Activated CD8-positive, alpha-beta T cell treated with anti-CD3 and anti-CD28 coated beads for 36 hours (primary cell): ENCODE results near the gene SKI. TPM values are rescaled to one million over a fixed set of nuclear protein-coding genes. Genes with fewer than 3 reads are reported as not detected.

Source experiments
- ATAC-seq: fragments of 200-7000 bp; cut with Tn5 transposase; one replicate; pipeline ENCODE4 v1.10.0; 2021; ENCODE audit warnings: mild to moderate bottlenecking, moderate library complexity
- CTCF ChIA-PET: fragments of 350-600 bp; sonication (Branson Sonifier 250); formaldehyde crosslinking; loops from one replicate; lab custom pipeline; 2021; ENCODE audit warnings: antibody characterized with exemption; lab: Charles Lee
- POLR2A ChIA-PET: fragments of 350-600 bp; sonication (Branson Sonifier 250); formaldehyde crosslinking; loops from one replicate; lab custom pipeline; 2021; ENCODE audit warnings: antibody characterized with exemption; lab: Charles Lee
- DNase-seq: peaks from one replicate; pipeline ENCODE4 v3.0.0-alpha.2; 2020
- H3K27ac Mint-ChIP-seq: one replicate; pipeline ENCODE4 v1.8.0; 2021; ENCODE audit warnings: mild to moderate bottlenecking, mixed read lengths
- H3K27me3 Mint-ChIP-seq: one replicate; pipeline ENCODE4 v1.8.0; 2021; ENCODE audit warnings: mixed read lengths
- H3K36me3 Mint-ChIP-seq: one replicate; pipeline ENCODE4 v1.8.0; 2021; ENCODE audit warnings: low read depth, mixed read lengths
- H3K4me1 Mint-ChIP-seq: one replicate; pipeline ENCODE4 v1.8.0; 2021; ENCODE audit warnings: low read depth, mixed read lengths
- H3K4me3 Mint-ChIP-seq: one replicate; pipeline ENCODE4 v1.8.0; 2021; ENCODE audit warnings: mild to moderate bottlenecking, moderate library complexity, mixed read lengths
- H3K9me3 Mint-ChIP-seq: one replicate; pipeline ENCODE4 v1.8.0; 2021; ENCODE audit warnings: mixed read lengths
- intact Hi-C: fragments of 100-400 bp; cut with micrococcal nuclease; formaldehyde crosslinking; loops from one replicate; pipeline ENCODE4 v1.10.0; 2022
- total RNA-seq, 2 experiments: library from RNA; stranded (reverse); gene quantifications; one replicate each; pipeline ENCODE4 v1.2.3, GENCODE V29; 2021
- TF ChIP-seq, protein P1 (sequence below): fragments of 200-600 bp; IDR thresholded peaks from one replicate; pipeline ENCODE4 v1.8.0; 2022; ENCODE audit warnings: antibody characterized with exemption, mild to moderate bottlenecking

SKI gene
- total RNA-seq, 2 experiments from 2014 or later = 27.5 to 28.3 TPM

GRCh38 chr1:2307972-2308371, 79.9 kb downstream of the SKI start:
- ChIA-PET CTCF (no interaction called here), POLR2A (no interaction called here)
- Mint-ChIP-seq H3K27ac (no peak overlapping the region), H3K27me3 (no peaks in the 10 kb centered on the region), H3K4me3 (no peak overlapping the region), H3K9me3 (no peaks in the 10 kb centered on the region), H3K36me3 (peaks cover 35% of the 10 kb centered on the region), H3K4me1 (peaks cover 12% of the 10 kb centered on the region)
- DNase-seq (no peak), ATAC-seq (no peak)
- intact Hi-C loops = no loop called here
- TF ChIP-seq, protein P1, sequence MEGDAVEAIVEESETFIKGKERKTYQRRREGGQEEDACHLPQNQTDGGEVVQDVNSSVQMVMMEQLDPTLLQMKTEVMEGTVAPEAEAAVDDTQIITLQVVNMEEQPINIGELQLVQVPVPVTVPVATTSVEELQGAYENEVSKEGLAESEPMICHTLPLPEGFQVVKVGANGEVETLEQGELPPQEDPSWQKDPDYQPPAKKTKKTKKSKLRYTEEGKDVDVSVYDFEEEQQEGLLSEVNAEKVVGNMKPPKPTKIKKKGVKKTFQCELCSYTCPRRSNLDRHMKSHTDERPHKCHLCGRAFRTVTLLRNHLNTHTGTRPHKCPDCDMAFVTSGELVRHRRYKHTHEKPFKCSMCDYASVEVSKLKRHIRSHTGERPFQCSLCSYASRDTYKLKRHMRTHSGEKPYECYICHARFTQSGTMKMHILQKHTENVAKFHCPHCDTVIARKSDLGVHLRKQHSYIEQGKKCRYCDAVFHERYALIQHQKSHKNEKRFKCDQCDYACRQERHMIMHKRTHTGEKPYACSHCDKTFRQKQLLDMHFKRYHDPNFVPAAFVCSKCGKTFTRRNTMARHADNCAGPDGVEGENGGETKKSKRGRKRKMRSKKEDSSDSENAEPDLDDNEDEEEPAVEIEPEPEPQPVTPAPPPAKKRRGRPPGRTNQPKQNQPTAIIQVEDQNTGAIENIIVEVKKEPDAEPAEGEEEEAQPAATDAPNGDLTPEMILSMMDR = no peak

GRCh38 chr1:2308844-2309243, 80.7 kb downstream of the SKI start:
- Mint-ChIP-seq H3K36me3 (peaks cover 28% of the 10 kb centered on the region), H3K4me3 (no peak overlapping the region), H3K27ac (peak overlapping the region; percentile 15), H3K4me1 (peaks cover 14% of the 10 kb centered on the region), H3K27me3 (no peaks in the 10 kb centered on the region), H3K9me3 (no peaks in the 10 kb centered on the region)
- intact Hi-C loops = no loop called here
- ChIA-PET POLR2A (no interaction called here), CTCF (no interaction called here)
- ATAC-seq (no peak), DNase-seq (no peak)
- TF ChIP-seq, protein P1 = no peak

GRCh38 chr1:2310332-2311183, 82.4 kb downstream of the SKI start:
- intact Hi-C loops = no loop called here
- peak overlapping the region; percentile 52 for H3K27ac Mint-ChIP-seq
- no peak for ATAC-seq
- H3K4me1 Mint-ChIP-seq = peaks cover 16% of the 10 kb centered on the region
- ChIA-PET CTCF (interaction anchor here (1.1 to 2.0 kb wide), 3 partner anchors 10 to 71 kb away, joined by 3 to 5 read pairs (median 4); no protein-coding TSS in a partner anchor), POLR2A (interaction anchor here (1.0 to 4.8 kb wide), 3 partner anchors 9 to 81 kb away, joined by 3 to 33 read pairs (median 4); no protein-coding TSS in a partner anchor)
- no peaks in the 10 kb centered on the region for H3K9me3 Mint-ChIP-seq
- TF ChIP-seq, protein P1 = no peak
- no peaks in the 10 kb centered on the region for H3K27me3 Mint-ChIP-seq
- peaks cover 20% of the 10 kb centered on the region for H3K36me3 Mint-ChIP-seq
- no peak overlapping the region for H3K4me3 Mint-ChIP-seq
- no peak for DNase-seq

- Mint-ChIP-seq H3K36me3 (peaks cover 16% of the 10 kb centered on the region), H3K27me3 (no peaks in the 10 kb centered on the region), H3K9me3 (no peaks in the 10 kb centered on the region), H3K27ac (peak overlapping the region; percentile 52), H3K4me3 (no peak overlapping the region), H3K4me1 (peaks cover 18% of the 10 kb centered on the region)
- intact Hi-C loops = no loop called here
- CTCF ChIA-PET = interaction anchor here (0.6 to 2.0 kb wide), 10 partner anchors 9 to 116 kb away, joined by 3 to 10 read pairs (median 4); partner anchors contain the start of gene FAAP20
- DNase-seq = peak; percentile 82
- POLR2A ChIA-PET = interaction anchor here (0.8 to 4.8 kb wide), 4 partner anchors 10 to 87 kb away, joined by 3 to 33 read pairs (median 3); no protein-coding TSS in a partner anchor
- peak; percentile 68 for ATAC-seq
- TF ChIP-seq, protein P1 = peak; percentile 49
These were observed 83.3 kb downstream of the SKI start for GRCh38 chr1:2311184-2312032.
